ENCODE data around the gene MAL.

The MAL gene

GRCh38 chr2:95018861-95019550 lies 6.5 kb upstream of the MAL start:
- DNase-seq = no peak
- TF ChIP-seq, protein P1, sequence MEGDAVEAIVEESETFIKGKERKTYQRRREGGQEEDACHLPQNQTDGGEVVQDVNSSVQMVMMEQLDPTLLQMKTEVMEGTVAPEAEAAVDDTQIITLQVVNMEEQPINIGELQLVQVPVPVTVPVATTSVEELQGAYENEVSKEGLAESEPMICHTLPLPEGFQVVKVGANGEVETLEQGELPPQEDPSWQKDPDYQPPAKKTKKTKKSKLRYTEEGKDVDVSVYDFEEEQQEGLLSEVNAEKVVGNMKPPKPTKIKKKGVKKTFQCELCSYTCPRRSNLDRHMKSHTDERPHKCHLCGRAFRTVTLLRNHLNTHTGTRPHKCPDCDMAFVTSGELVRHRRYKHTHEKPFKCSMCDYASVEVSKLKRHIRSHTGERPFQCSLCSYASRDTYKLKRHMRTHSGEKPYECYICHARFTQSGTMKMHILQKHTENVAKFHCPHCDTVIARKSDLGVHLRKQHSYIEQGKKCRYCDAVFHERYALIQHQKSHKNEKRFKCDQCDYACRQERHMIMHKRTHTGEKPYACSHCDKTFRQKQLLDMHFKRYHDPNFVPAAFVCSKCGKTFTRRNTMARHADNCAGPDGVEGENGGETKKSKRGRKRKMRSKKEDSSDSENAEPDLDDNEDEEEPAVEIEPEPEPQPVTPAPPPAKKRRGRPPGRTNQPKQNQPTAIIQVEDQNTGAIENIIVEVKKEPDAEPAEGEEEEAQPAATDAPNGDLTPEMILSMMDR (IDR thresholded peaks at IDR 0.05; ENCODE audit: low read depth, low read length, missing control alignments) = no peak
- no peak overlapping the region for H3K4me3 ChIP-seq (ENCODE audit: low read depth, low read length)
- in situ Hi-C loops (cut with HindIII; ENCODE audit: low pct_ligation_motif_present, low sequenced_read_pairs) = no loop called here
- no peak overlapping the region for H3K27ac ChIP-seq
- H3K27me3 ChIP-seq (replicated peaks) = peaks cover 8% of the 10 kb centered on the region
- no peaks in the 10 kb centered on the region for H3K36me3 ChIP-seq (replicated peaks)

GRCh38 chr2:95019572-95019971 lies 5.9 kb upstream of the MAL start:
- H3K27me3 ChIP-seq (replicated peaks) = peaks cover 14% of the 10 kb centered on the region
- in situ Hi-C loops (cut with HindIII; ENCODE audit: low pct_ligation_motif_present, low sequenced_read_pairs) = no loop called here
- H3K4me3 ChIP-seq (ENCODE audit: low read depth, low read length) = no peak overlapping the region
- no peak for DNase-seq
- H3K27ac ChIP-seq = no peak overlapping the region
- TF ChIP-seq, protein P1 (IDR thresholded peaks at IDR 0.05; ENCODE audit: low read depth, low read length, missing control alignments) = no peak
- H3K36me3 ChIP-seq (replicated peaks) = no peaks in the 10 kb centered on the region

GRCh38 chr2:95020275-95021022 lies 5.1 kb upstream of the MAL start:
- TF ChIP-seq, protein P1 (IDR thresholded peaks at IDR 0.05; ENCODE audit: low read depth, low read length, missing control alignments) = no peak

DNA sequence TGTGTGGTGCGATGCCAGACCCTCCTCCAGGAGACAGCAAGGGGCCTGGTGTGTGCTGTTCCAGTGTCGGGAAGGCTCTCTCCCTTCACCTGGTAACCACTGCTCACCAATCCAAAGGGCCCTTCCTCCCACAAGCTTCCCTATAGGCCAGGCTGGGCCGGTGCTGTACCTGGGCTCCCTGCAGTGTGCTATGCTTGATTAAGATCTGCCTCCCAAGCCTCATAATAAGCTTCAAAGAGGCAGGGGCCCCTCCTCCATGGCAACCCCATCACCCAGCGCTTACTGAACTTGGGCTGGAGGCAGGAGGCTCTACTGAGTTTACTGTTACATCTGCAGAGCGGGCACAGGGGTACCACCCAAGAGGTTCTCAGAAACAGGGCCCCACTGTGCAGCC lies 4.5 kb upstream of the MAL start:
- TF ChIP-seq, protein P1 (IDR thresholded peaks at IDR 0.05; ENCODE audit: low read depth, low read length, missing control alignments) = no peak

More at GRCh38 chr2:95020275-95021022, 5.1 kb upstream of the MAL start:
- in situ Hi-C loops (cut with HindIII; ENCODE audit: low pct_ligation_motif_present, low sequenced_read_pairs) = no loop called here
- H3K36me3 ChIP-seq (replicated peaks) = no peaks in the 10 kb centered on the region
- no peak for DNase-seq
- H3K27ac ChIP-seq = no peak overlapping the region
- H3K27me3 ChIP-seq (replicated peaks) = peaks cover 23% of the 10 kb centered on the region
- no peak overlapping the region for H3K4me3 ChIP-seq (ENCODE audit: low read depth, low read length)

DNA sequence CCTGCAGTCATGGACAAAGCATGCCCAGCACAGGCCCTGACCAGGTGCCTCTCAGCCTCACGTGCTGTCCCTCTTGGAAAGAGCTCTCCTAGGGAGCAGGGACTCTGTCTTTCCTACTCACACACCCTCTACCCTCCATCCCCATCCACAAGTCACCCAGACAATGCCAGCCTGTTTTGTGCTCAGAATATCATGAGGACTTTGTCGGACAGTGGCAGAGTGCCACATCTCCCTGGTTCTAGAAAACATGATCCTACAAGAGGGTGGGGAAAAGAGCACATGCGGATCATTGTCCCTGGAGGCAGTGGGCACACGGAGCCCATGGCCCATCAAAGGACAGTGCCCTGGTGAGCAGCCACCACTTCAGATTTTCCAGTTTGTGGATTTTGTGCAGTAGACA lies 3.7 kb upstream of the MAL start:
- Histone ChIP-seq H3K36me3 (replicated peaks) (no peaks in the 10 kb centered on the region), H3K27ac (no peak overlapping the region), H3K27me3 (replicated peaks) (peaks cover 34% of the 10 kb centered on the region), H3K4me3 (ENCODE audit: low read depth, low read length) (no peak overlapping the region)
- in situ Hi-C loops (cut with HindIII; ENCODE audit: low pct_ligation_motif_present, low sequenced_read_pairs) = no loop called here
- TF ChIP-seq, protein P1 (IDR thresholded peaks at IDR 0.05; ENCODE audit: low read depth, low read length, missing control alignments) = no peak
- DNase-seq = no peak

More for the DNA sequence above, 4.5 kb upstream of the MAL start:
- in situ Hi-C loops (cut with HindIII; ENCODE audit: low pct_ligation_motif_present, low sequenced_read_pairs) = no loop called here
- Histone ChIP-seq H3K27me3 (replicated peaks) (peaks cover 29% of the 10 kb centered on the region), H3K36me3 (replicated peaks) (no peaks in the 10 kb centered on the region), H3K4me3 (ENCODE audit: low read depth, low read length) (no peak overlapping the region), H3K27ac (no peak overlapping the region)
- no peak for DNase-seq
